K562 (cell line): ENCODE results near the gene HBQ1. TPM values are rescaled to one million over a fixed set of nuclear protein-coding genes. Genes with fewer than 3 reads are reported as not detected.

Experiments used
- ATAC-seq: fragments of 200-7000 bp; cut with Tn5 transposase; 3 replicates; pipeline ENCODE4 v1.9.1; 2020; ENCODE audit warnings: moderate library complexity
- BruUV-seq: library from RNA; stranded (reverse); fragments of 400-500 nt; replicated peaks from 2 replicates; lab custom pipeline; 2021; lab: Mats Ljungman, UMichigan
- CTCF ChIA-PET: fragments of 300-600 bp; formaldehyde crosslinking; extraction: SDS; loops from one replicate; lab custom pipeline; 2021; ENCODE audit warnings: low intra/inter-chr PET ratio; lab: Yijun Ruan, JAX
- POLR2A ChIA-PET: fragments of 300-600, 350-650 bp; sonication (Branson Sonifier 250); formaldehyde crosslinking; extraction: SDS; loops from one replicate; lab custom pipeline; 2021; ENCODE audit warnings: antibody characterized with exemption, inconsistent platforms; lab: Yijun Ruan, JAX
- DNase-seq, 4 experiments: peaks; one replicate each; pipeline versions ENCODE4 v3.0.0 to v3.0.0-alpha.2; 2011 to 2018; ENCODE audit warnings: low spot score in 3 of 4, mixed read lengths in 3 of 4; ENCODE audit errors: extremely low read depth in 1 of 4
- FAIRE-seq: peaks from 2 replicates; lab custom pipeline; 2011; peaks lifted over from hg19 to GRCh38; lab: Jason Lieb, UNC
- H2AFZ ChIP-seq: 2 replicates; pipeline ENCODE4 v1.6.0; 2011; ENCODE audit warnings: low read depth, low read length, control low read depth, inconsistent platforms
- H3K27ac ChIP-seq: fragments of 200-600 bp; 3 replicates; pipeline ENCODE4 v1.8.0; 2011; ENCODE audit warnings: low read depth, mild to moderate bottlenecking, control low read depth, inconsistent platforms, low read length, moderate library complexity, mixed read lengths; ENCODE audit errors: extremely low read depth
- H3K27me3 ChIP-seq, 2 experiments: fragments of 300-600 bp in 1 of 2; 2 replicates in 1 of 2; 3 replicates in 1 of 2; pipeline versions ENCODE4 v1.6.0 to v1.8.0; 2011; ENCODE audit warnings: inconsistent platforms in 2 of 2, low read length in 2 of 2, mild to moderate bottlenecking in 1 of 2, mixed read lengths in 1 of 2, moderate library complexity in 1 of 2; ENCODE audit not compliant: control insufficient read depth in 2 of 2, insufficient read depth in 2 of 2
- H3K36me3 ChIP-seq: fragments of 300-600 bp; 3 replicates; pipeline ENCODE4 v1.8.0; 2011; ENCODE audit warnings: mild to moderate bottlenecking, low read length, inconsistent platforms; ENCODE audit not compliant: control insufficient read depth, insufficient read depth
- H3K4me1 ChIP-seq, 2 experiments: fragments of 200-600 bp in 1 of 2; replicated peaks in 1 of 2; 2 replicates in 1 of 2; 3 replicates in 1 of 2; pipeline versions ENCODE4 v1.5.1 to v1.8.0; 2011; ENCODE audit warnings: inconsistent platforms in 2 of 2, low read length in 2 of 2, mild to moderate bottlenecking in 1 of 2, mixed read lengths in 1 of 2, moderate library complexity in 1 of 2; ENCODE audit not compliant: control insufficient read depth in 2 of 2, insufficient read depth in 2 of 2
- H3K4me2 ChIP-seq: 2 replicates; pipeline ENCODE4 v1.6.1; 2011; ENCODE audit warnings: low read length, control low read depth, inconsistent platforms, mixed read lengths; ENCODE audit not compliant: insufficient read depth
- H3K4me3 ChIP-seq: fragments of 200-600 bp; sonication (generic), shearing (Covaris generic); 2 replicates; pipeline ENCODE4 v1.5.1; 2016; ENCODE audit warnings: control low read depth, inconsistent platforms
- H3K79me2 ChIP-seq: fragments of 200-600 bp; 3 replicates; pipeline ENCODE4 v1.8.0; 2011; ENCODE audit warnings: low read length, inconsistent platforms; ENCODE audit not compliant: control insufficient read depth, insufficient read depth
- H3K9ac ChIP-seq, 2 experiments: 2 replicates each; pipeline versions ENCODE4 v1.6.0 to v1.6.1; 2011; ENCODE audit warnings: low read depth in 2 of 2, low read length in 2 of 2, control low read depth in 1 of 2, inconsistent platforms in 1 of 2, mild to moderate bottlenecking in 1 of 2, mixed read lengths in 1 of 2; ENCODE audit not compliant: insufficient read depth in 1 of 2
- H3K9me1 ChIP-seq: one replicate; pipeline ENCODE4 v1.6.0; 2011; ENCODE audit warnings: inconsistent platforms, mild to moderate bottlenecking, low read length, moderate library complexity; ENCODE audit not compliant: control insufficient read depth, insufficient read depth
- H3K9me3 ChIP-seq: replicated peaks from 2 replicates; pipeline ENCODE4 v1.5.1; 2011; ENCODE audit warnings: low read depth, low read length, inconsistent platforms; ENCODE audit not compliant: control insufficient read depth, insufficient read depth
- H4K20me1 ChIP-seq: replicated peaks from 2 replicates; pipeline ENCODE4 v1.6.1; 2011; ENCODE audit warnings: low read length, inconsistent platforms, mixed read lengths; ENCODE audit not compliant: control insufficient read depth, insufficient read depth
- BRF2 ChIP-seq: IDR thresholded peaks from 3 replicates; pipeline ENCODE4 v1.6.1; 2011; ENCODE audit warnings: borderline replicate concordance, mild to moderate bottlenecking; ENCODE audit not compliant: insufficient read length, insufficient read depth
- COPS2 ChIP-seq: fragments of 450-650 bp; conservative IDR thresholded peaks from 2 replicates; pipeline ENCODE4 v1.6.1; 2016; ENCODE audit warnings: mild to moderate bottlenecking, moderate library complexity
- NCOA2 ChIP-seq, 2 experiments: fragments of 450-650 bp; IDR thresholded peaks; 2 replicates each; pipeline ENCODE4 v1.6.1; 2018; ENCODE audit warnings: mild to moderate bottlenecking in 2 of 2, moderate library complexity in 1 of 2; ENCODE audit not compliant: partially characterized antibody in 2 of 2
- NR3C1 ChIP-seq: sonication (generic); formaldehyde crosslinking; IDR thresholded peaks from 2 replicates; pipeline ENCODE4 v1.8.1; 2022; ENCODE audit warnings: missing genetic modification reagents
- SMAD4 ChIP-seq: fragments of 250-450 bp; sonication (Bioruptor Pico); conservative IDR thresholded peaks from 2 replicates; pipeline ENCODE4 v1.8.0; 2021; ENCODE audit warnings: inconsistent platforms, mild to moderate bottlenecking, moderate library complexity
- SPI1 ChIP-seq: IDR thresholded peaks from 2 replicates; pipeline ENCODE4 v1.6.1; 2011; ENCODE audit warnings: low read depth, low read length, control low read depth, borderline replicate concordance
- TFAP4 ChIP-seq: sonication (generic); formaldehyde crosslinking; IDR thresholded peaks from 2 replicates; pipeline ENCODE4 v1.8.0; 2022; ENCODE audit warnings: missing genetic modification reagents, mild to moderate bottlenecking, moderate library complexity, borderline replicate concordance
- TOE1 ChIP-seq, 2 experiments: fragments of 450-650 bp in 1 of 2; sonication (generic) in 1 of 2; formaldehyde crosslinking in 1 of 2; IDR thresholded peaks; 2 replicates each; pipeline versions ENCODE4 v1.7.1 to v1.8.0; 2016 to 2022; ENCODE audit warnings: borderline replicate concordance in 2 of 2, mild to moderate bottlenecking in 2 of 2, antibody characterized with exemption in 1 of 2, inconsistent platforms in 1 of 2, low read depth in 1 of 2, missing genetic modification reagents in 1 of 2, moderate library complexity in 1 of 2
- ZBED1 ChIP-seq: IDR thresholded peaks from 2 replicates; pipeline ENCODE4 v1.6.1; 2014
- ZBTB33 ChIP-seq: sonication (generic); formaldehyde crosslinking; IDR thresholded peaks from 2 replicates; pipeline ENCODE4 v1.8.1; 2023; ENCODE audit warnings: mild to moderate bottlenecking, missing genetic modification reagents
- ZBTB9 ChIP-seq: fragments of 450-650 bp; formaldehyde crosslinking; IDR thresholded peaks from 2 replicates; pipeline ENCODE4 v1.4.0; 2020; ENCODE audit warnings: mild to moderate bottlenecking, moderate library complexity
- ZNF12 ChIP-seq: sonication (generic); formaldehyde crosslinking; IDR thresholded peaks from 2 replicates; pipeline ENCODE4 v1.4.0; 2020; ENCODE audit warnings: mild to moderate bottlenecking, missing genetic modification reagents
- WGBS: fragments of 100-300 bp; shearing (Covaris generic); methylation state at CpG from one replicate; pipeline ENCODE4 v1.1.6; 2016; ENCODE audit warnings: low coverage, mixed read lengths; ENCODE audit not compliant: insufficient coverage; ENCODE audit errors: missing lambda C conversion rate; 5-methylcytosine and 5-hydroxymethylcytosine counted together
- in situ Hi-C: fragments of 300-500 bp; cut with MboI; formaldehyde crosslinking; loops from 4 replicates; pipeline ENCODE4 v1.15.0; 2018; ENCODE audit warnings: inconsistent platforms, mixed read lengths
- intact Hi-C: fragments of 100-400 bp; cut with micrococcal nuclease; formaldehyde crosslinking; loops from 2 replicates; pipeline ENCODE4 v1.14.2; 2022
- polyA plus RNA-seq, 8 experiments: library from polyadenylated mRNA; depleted of rRNA in 4 of 8; stranded (reverse) in 5 of 8; unstranded in 3 of 8; fragments of >200 nt; fragmentation: Nextera tagmentation in 2 of 8; fragmentation: Illumina TruSeq in 1 of 8; extraction: Ambion mirVana in 2 of 8; extraction: Trizol in 1 of 8; gene quantifications; 2 replicates each; pipeline versions ENCODE4 v1.2.1 to v1.2.3, GENCODE V29; 2011 to 2014; ENCODE audit warnings: inconsistent platforms in 1 of 8, missing spikeins in 1 of 8
- total RNA-seq, 7 experiments: library from RNA; depleted of rRNA in 6 of 7; stranded (reverse); fragments of >200 nt in 6 of 7; fragmentation: Illumina TruSeq in 2 of 7; extraction: Trizol in 2 of 7; gene quantifications; 2 replicates each; pipeline versions ENCODE4 v1.2.1 to v1.2.3, GENCODE V29; 2011 to 2021; ENCODE audit warnings: low replicate concordance in 1 of 7

HBQ1 gene
- total and polyA plus RNA-seq, 9 of the 15 experiments (the other 6 are each of a cell fraction or from before 2014, with no cell fraction given) = 2.3 to 190 (median 19.8) TPM

GRCh38 chr16:166375-167121 lies 13.7 kb upstream of the HBQ1 start:
- Histone ChIP-seq H4K20me1 (no peaks in the 10 kb centered on the region), H3K79me2 (no peaks in the 10 kb centered on the region), H3K27me3 (no peaks in the 10 kb centered on the region), H3K36me3 (no peaks in the 10 kb centered on the region), H3K9me1 (no peaks in the 10 kb centered on the region), H3K9ac (peak overlapping the region in 1 of 2 experiments; percentile 74; a peak in 2 of 4 replicates), H3K27ac (no peak overlapping the region), H3K9me3 (no peaks in the 10 kb centered on the region), H2AFZ (no peak overlapping the region), H3K4me2 (no peak overlapping the region), H3K4me1 (peaks cover 10 to 67% of the 10 kb centered on the region in 2 experiments; a peak in 4 of 5 replicates), H3K4me3 (no peak overlapping the region)
- FAIRE-seq (no peak), DNase-seq (no peak), ATAC-seq (no peak)
- ChIA-PET POLR2A (no interaction called here), CTCF (no interaction called here)
- TF ChIP-seq NCOA2 (IDR thresholded peaks at IDR 0.05; ENCODE audit: partially characterized antibody in 2 of 2) (no peak), TFAP4 (CRISPR knock-in tag) (no peak), ZBED1 (no peak), TOE1 (IDR thresholded peaks at IDR 0.05; ENCODE audit: borderline replicate concordance) (no peak), TOE1 (CRISPR knock-in tag; IDR thresholded peaks at IDR 0.05; ENCODE audit: borderline replicate concordance, low read depth) (no peak), BRF2 (no peak), COPS2 (no peak), SPI1 (0 out of 2 replicates have a peak, but pooled peaks have one; percentile 64), ZBTB33 (CRISPR knock-in tag) (0 out of 2 replicates have a peak, but pooled peaks have one; percentile 59), ZNF12 (CRISPR knock-in tag) (no peak), NR3C1 (CRISPR knock-in tag) (no peak), SMAD4 (CRISPR knock-in tag) (no peak), ZBTB9 (CRISPR knock-in tag) (no peak)
- no TSS peak for BruUV-seq
- in situ Hi-C loops = no loop called here
- intact Hi-C loops = no loop called here
- 79% methylated on average over 22 of the region's 45 CpGs for WGBS
